HG02938 (cell line): Measurements from ENCODE around the gene RAP2C.

ENCODE experiments used
- ATAC-seq: cut with Tn5 transposase; IDR thresholded peaks from one replicate; pipeline ENCODE4 v1.9.1; 2021; ENCODE audit warnings: mild to moderate bottlenecking, moderate library complexity; ENCODE audit not compliant: unreplicated experiment

RAP2C gene

GRCh38 chrX:132219343-132219768, at the start of gene RAP2C:
TSS of gene RAP2C (minus strand) at chrX:132219447. CDS start at chrX:132217268, 2,179 bp downstream.
- peak; percentile 55 for ATAC-seq

GRCh38 chrX:132267392-132267791, 48.1 kb upstream of the RAP2C start:
- ATAC-seq: no peak

- no peak for ATAC-seq
Measured at GRCh38 chrX:132266583-132267355, 47.5 kb upstream of the RAP2C start.

GRCh38 chrX:132263127-132263526, 43.9 kb upstream of the RAP2C start:
- no peak for ATAC-seq

GRCh38 chrX:132258509-132258908, 39.3 kb upstream of the RAP2C start:
- no peak for ATAC-seq

GRCh38 chrX:132257116-132257515, 37.9 kb upstream of the RAP2C start:
- no peak for ATAC-seq

- no peak for ATAC-seq
Measured at GRCh38 chrX:132236121-132236520, 16.9 kb upstream of the RAP2C start.

GRCh38 chrX:132235488-132235887, 16.2 kb upstream of the RAP2C start:
- no peak for ATAC-seq

- ATAC-seq: no peak
Measured at GRCh38 chrX:132231587-132231986, 12.3 kb upstream of the RAP2C start.

- ATAC-seq: no peak
Measured at GRCh38 chrX:132227383-132228112, 8.3 kb upstream of the RAP2C start.

- no peak for ATAC-seq
Measured at GRCh38 chrX:132226169-132226568, 6.9 kb upstream of the RAP2C start.

GRCh38 chrX:132218100-132218812, 991 bp downstream of the RAP2C start:
- ATAC-seq: peak; percentile 38

GRCh38 chrX:132217203-132218073, 1.8 kb downstream of the RAP2C start:
- ATAC-seq: peak; percentile 69

- ATAC-seq: peak; percentile 14
Measured at GRCh38 chrX:132216806-132217202, 2.4 kb downstream of the RAP2C start.

- ATAC-seq: no peak
Measured at GRCh38 chrX:132216283-132216682, 3.0 kb downstream of the RAP2C start.

- ATAC-seq: no peak
Measured at GRCh38 chrX:132214518-132214917, 4.7 kb downstream of the RAP2C start.

- ATAC-seq: no peak
Measured at GRCh38 chrX:132209527-132209926, 9.7 kb downstream of the RAP2C start.

GRCh38 chrX:132208422-132208821, 10.8 kb downstream of the RAP2C start:
- no peak for ATAC-seq

- ATAC-seq: no peak
Measured at GRCh38 chrX:132207996-132208395, 11.3 kb downstream of the RAP2C start.

- ATAC-seq: no peak
Measured at GRCh38 chrX:132206259-132206658, 13.0 kb downstream of the RAP2C start.

GRCh38 chrX:132204629-132205028, 14.6 kb downstream of the RAP2C start:
- ATAC-seq: no peak
